ENCODE measurements around the gene CREBBP. TPM values are rescaled to one million over a fixed set of nuclear protein-coding genes. Genes with fewer than 3 reads are reported as not detected.

Gene CREBBP
- total RNA-seq, 1 experiment from 2014 or later = 79.1 TPM

GRCh38 chr16:3868967-3869366 is 11.5 kb downstream of the CREBBP start:
- H3K9me3 Mint-ChIP-seq = no peaks in the 10 kb centered on the region
- Histone ChIP-seq H2AFZ (ENCODE audit: low read length) (no peak overlapping the region), H3K27ac (ENCODE audit: insufficient read length, low read depth, low read length) (no peak overlapping the region), H2BK12ac (ENCODE audit: insufficient read length, low read depth, low read length) (no peak overlapping the region), H2BK15ac (ENCODE audit: low read depth, low read length) (no peak overlapping the region), H4K8ac (replicated peaks; ENCODE audit: insufficient read length, low read depth, low read length) (no peak overlapping the region), H3K4me2 (ENCODE audit: insufficient read depth, insufficient read length, low read length) (no peak overlapping the region), H3T11ph (ENCODE audit: low read length) (no peak overlapping the region), H3K9me3 (ENCODE audit: control insufficient read depth, low read depth, low read length) (no peaks in the 10 kb centered on the region), H3K9ac (ENCODE audit: extremely low read depth, insufficient read length, low read length) (no peak overlapping the region), H3K4ac (ENCODE audit: low read depth, low read length) (no peak overlapping the region), H3K14ac (ENCODE audit: insufficient read depth, low read length) (no peak overlapping the region), H3K23me2 (ENCODE audit: insufficient read length, low read depth, low read length, poor library complexity, severe bottlenecking) (no peaks in the 10 kb centered on the region), H2AK5ac (ENCODE audit: insufficient read length, low read length) (no peak overlapping the region), H4K20me1 (ENCODE audit: control insufficient read depth, insufficient read depth, insufficient read length) (peaks cover 2% of the 10 kb centered on the region), H3K56ac (ENCODE audit: insufficient read length, low read depth, low read length) (no peak overlapping the region), H3K79me2 (ENCODE audit: insufficient read depth, low read length) (peaks cover 47% of the 10 kb centered on the region; the same call in 1 of the 2 replicates), H2BK120ac (ENCODE audit: low read depth, low read length, poor library complexity, severe bottlenecking) (no peak overlapping the region), H2BK5ac (ENCODE audit: insufficient read length, low read length) (no peak overlapping the region), H3K23ac (ENCODE audit: insufficient read length, low read depth, low read length) (no peak overlapping the region), H4K5ac (ENCODE audit: insufficient read length, low read depth, low read length) (no peak overlapping the region), H3K27me3 (ENCODE audit: insufficient read depth, low read length) (no peaks in the 10 kb centered on the region), H4K91ac (ENCODE audit: insufficient read length, low read depth, low read length) (no peak overlapping the region), H3K79me1 (ENCODE audit: insufficient read depth, low read depth, low read length, poor library complexity, severe bottlenecking) (peaks cover 10% of the 10 kb centered on the region), H3K18ac (ENCODE audit: insufficient read length, low read depth, low read length) (no peak overlapping the region), H3K4me1 (ENCODE audit: insufficient read depth, low read length) (peaks cover 2% of the 10 kb centered on the region), H2BK20ac (ENCODE audit: low read depth, low read length, poor library complexity, severe bottlenecking) (no peak overlapping the region)
- TF ChIP-seq CTCF (conservative IDR thresholded peaks at IDR 0.05) = no peak
- DNase-seq = no peak
- H3K4me1 Mint-ChIP-seq = peaks cover 44 to 53% of the 10 kb centered on the region in 2 experiments
- no peak overlapping the region for H3K4me3 Mint-ChIP-seq
- H3K36me3 Mint-ChIP-seq (ENCODE audit: insufficient read depth in 1 of 3, low read depth in 3 of 3) = no peaks in the 10 kb centered on the region
- no CpG with 5 or more reads among the region's 3 CpGs for WGBS (ENCODE audit: extremely low coverage, insufficient read length, low lambda C conversion rate)
- 0 out of 7 replicates have a peak overlapping the region, but pooled peaks of 1 of the 3 experiments have one; percentile 39 for H3K27ac Mint-ChIP-seq
- H3K27me3 Mint-ChIP-seq (ENCODE audit: low read depth) = no peaks in the 10 kb centered on the region

All from H9 (cell line).